Esophagus squamous epithelium (tissue), 5 donors: Measurements from ENCODE around the gene SFTPA2. TPM values are rescaled to one million over a fixed set of nuclear protein-coding genes. Genes with fewer than 3 reads are reported as not detected.

Source experiments
- DNase-seq: peaks from one replicate; lab custom pipeline; 2025; lab: John Stamatoyannopoulos, UW
- H3K27ac ChIP-seq, 4 donors: fragments of 200-600 bp; sonication (generic); one replicate each; pipeline ENCODE4 v1.5.1; 2016 to 2019; ENCODE audit warnings: mild to moderate bottlenecking in 1 of 4
- H3K27me3 ChIP-seq, 4 donors: fragments of 200-600 bp; sonication (generic); 1 replicate in 3 of 4; 2 replicates in 1 of 4; pipeline versions ENCODE4 v1.5.1 to v1.6.0; 2017 to 2021; ENCODE audit warnings: antibody characterized with exemption in 1 of 4
- H3K36me3 ChIP-seq, 3 donors: fragments of 200-600 bp; sonication (generic); one replicate each; pipeline ENCODE4 v1.5.1; 2016 to 2019
- H3K4me1 ChIP-seq, 3 donors: fragments of 200-600 bp; sonication (generic); one replicate each; pipeline ENCODE4 v1.5.1; 2017 to 2019
- H3K4me3 ChIP-seq, 4 donors: fragments of 200-600 bp; sonication (generic); 1 replicate in 3 of 4; 2 replicates in 1 of 4; pipeline ENCODE4 v1.5.1; 2016 to 2019; ENCODE audit warnings: mild to moderate bottlenecking in 2 of 4, moderate library complexity in 1 of 4
- H3K9me3 ChIP-seq, 3 donors: fragments of 200-600 bp; sonication (generic); one replicate each; pipeline ENCODE4 v1.5.1; 2016 to 2019
- POLR2A ChIP-seq, 4 donors: fragments of 450-650 bp; IDR thresholded peaks; one replicate each; pipeline ENCODE4 v1.6.1; 2017; ENCODE audit warnings: antibody characterized with exemption in 4 of 4, mild to moderate bottlenecking in 4 of 4, moderate library complexity in 3 of 4
- WGBS, 2 donors: methylation state at CpG; one replicate each; pipeline ENCODE4 v1.1.5; 2018; 5-methylcytosine and 5-hydroxymethylcytosine counted together
- intact Hi-C: fragments of 100-400 bp; cut with DNase I; formaldehyde crosslinking; loops from one replicate; pipeline ENCODE4 v1.15.0; 2022
- small RNA-seq, 4 donors: library from RNA; depleted of rRNA; stranded (forward); fragments of <200 nt; gene quantifications; one replicate each; pipeline ENCODE3, GENCODE V24; 2016
- total RNA-seq, 4 donors: library from RNA; depleted of rRNA; stranded (reverse); fragments of >200 nt; gene quantifications; one replicate each; pipeline ENCODE4 v1.1.0, GENCODE V29; 2016
- TF ChIP-seq, protein P1 (sequence below), 6 experiments: fragments of 450-650 bp in 4 of 6; fragments of 200-600 bp in 2 of 6; sonication (generic) in 2 of 6; IDR thresholded peaks; one replicate each; pipeline ENCODE4 v1.5.1; 2016 to 2019; ENCODE audit warnings: antibody characterized with exemption in 6 of 6, mild to moderate bottlenecking in 4 of 6, moderate library complexity in 4 of 6
- donor health status: DM: yes; HTN: yes; CAD: no.

SFTPA2 gene
- total RNA-seq, 4 donors from 2014 or later = 0.27 TPM; not detected in 3

DNA sequence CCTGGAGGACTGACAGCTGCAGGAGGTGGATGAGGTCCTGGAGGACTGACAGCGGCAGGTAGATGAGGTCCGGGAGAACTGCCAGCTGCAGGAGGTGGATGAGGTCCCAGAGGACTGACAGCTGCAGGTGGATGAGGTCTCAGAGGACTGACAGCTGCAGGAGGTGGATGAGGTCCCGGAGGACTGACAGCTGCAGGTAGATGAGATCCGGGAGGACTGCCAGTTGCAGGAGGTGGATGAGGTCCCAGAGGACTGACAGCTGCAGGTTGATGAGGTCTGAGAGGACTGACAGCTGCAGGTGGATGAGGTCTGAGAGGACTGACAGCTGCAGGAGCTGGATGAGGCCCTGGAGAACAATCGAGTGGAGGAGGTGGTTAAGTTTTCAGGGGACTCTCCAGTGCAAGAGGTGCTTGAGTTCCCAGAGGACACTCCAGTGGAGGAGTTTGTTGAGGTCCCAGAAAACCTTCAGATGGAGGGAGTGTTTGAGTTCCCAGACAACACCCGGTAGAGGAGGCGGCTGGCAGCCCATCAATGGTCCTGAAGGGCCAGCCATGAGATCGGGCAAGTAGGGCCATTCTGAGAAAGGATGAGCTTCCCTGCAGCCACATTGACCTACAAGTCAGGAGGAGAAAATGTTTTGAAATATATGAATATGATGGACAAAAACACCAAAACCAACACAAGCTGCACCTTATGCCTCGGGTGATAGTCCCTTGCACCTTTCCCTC lies 52.6 kb downstream of the SFTPA2 start:
- TF ChIP-seq, protein P1, sequence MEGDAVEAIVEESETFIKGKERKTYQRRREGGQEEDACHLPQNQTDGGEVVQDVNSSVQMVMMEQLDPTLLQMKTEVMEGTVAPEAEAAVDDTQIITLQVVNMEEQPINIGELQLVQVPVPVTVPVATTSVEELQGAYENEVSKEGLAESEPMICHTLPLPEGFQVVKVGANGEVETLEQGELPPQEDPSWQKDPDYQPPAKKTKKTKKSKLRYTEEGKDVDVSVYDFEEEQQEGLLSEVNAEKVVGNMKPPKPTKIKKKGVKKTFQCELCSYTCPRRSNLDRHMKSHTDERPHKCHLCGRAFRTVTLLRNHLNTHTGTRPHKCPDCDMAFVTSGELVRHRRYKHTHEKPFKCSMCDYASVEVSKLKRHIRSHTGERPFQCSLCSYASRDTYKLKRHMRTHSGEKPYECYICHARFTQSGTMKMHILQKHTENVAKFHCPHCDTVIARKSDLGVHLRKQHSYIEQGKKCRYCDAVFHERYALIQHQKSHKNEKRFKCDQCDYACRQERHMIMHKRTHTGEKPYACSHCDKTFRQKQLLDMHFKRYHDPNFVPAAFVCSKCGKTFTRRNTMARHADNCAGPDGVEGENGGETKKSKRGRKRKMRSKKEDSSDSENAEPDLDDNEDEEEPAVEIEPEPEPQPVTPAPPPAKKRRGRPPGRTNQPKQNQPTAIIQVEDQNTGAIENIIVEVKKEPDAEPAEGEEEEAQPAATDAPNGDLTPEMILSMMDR (IDR thresholded peaks at IDR 0.05) = no peak
- TF ChIP-seq POLR2A (IDR thresholded peaks at IDR 0.05) = no peak
- intact Hi-C loops = no loop called here
- Histone ChIP-seq H3K9me3 (no peaks in the 10 kb centered on the region), H3K4me3 (no peak overlapping the region), H3K27me3 (peaks cover 0 to 41% (median 0%) of the 10 kb centered on the region in 4 donors), H3K27ac (no peak overlapping the region), H3K36me3 (no peaks in the 10 kb centered on the region), H3K4me1 (no peaks in the 10 kb centered on the region)
- 73 to 82% methylated on average over 9 of the region's 9 CpGs for WGBS, 2 donors
- DNase-seq = no peak

Small RNAs within 50 kb of the gene (small RNA-seq; reads per million reads assigned to genes)
- 0 reads per million in 4 donors for gene BX248123.2
- 0 reads per million in 4 donors for gene RPS12P18

Other genes starting within 250 kb of the SFTPA2 start
- gene PPIF, start 212.9 kb downstream of the SFTPA2 start, total RNA-seq = 100 to 1,000 TPM in 1 of 4 donors, 10 to 100 TPM in 3; 40.2 to 141 (median 56.6) TPM
- gene ZCCHC24, start 114.8 kb downstream of the SFTPA2 start, total RNA-seq = 10 to 100 TPM in 1 of 4 donors, 1 to 10 TPM in 3; 2.2 to 26.1 (median 6.4) TPM
- gene EIF5AL1, start 47.9 kb downstream of the SFTPA2 start, total RNA-seq = under 1 TPM; 0.32 to 0.70 (median 0.42) TPM
- gene SFTPA1, start 50.5 kb upstream of the SFTPA2 start, total RNA-seq = not detected
- 1 to 10 TPM in 1 of 4 donors, under 1 TPM in 1, not detected in 2; 0.70 to 1.5 TPM for gene NUTM2B, start 142.8 kb upstream of the SFTPA2 start, total RNA-seq